Measurements from ENCODE around the gene VAMP1. TPM values are rescaled to one million over a fixed set of nuclear protein-coding genes. Genes with fewer than 3 reads are reported as not detected.
"Not testable (repeated sequence)": the region's sequence is repeated elsewhere in the genome, so short reads cannot be mapped to it uniquely, and the experiment has no call there.

Gene VAMP1
- total RNA-seq, 1 experiment from 2014 or later: 7.4 TPM

DNA sequence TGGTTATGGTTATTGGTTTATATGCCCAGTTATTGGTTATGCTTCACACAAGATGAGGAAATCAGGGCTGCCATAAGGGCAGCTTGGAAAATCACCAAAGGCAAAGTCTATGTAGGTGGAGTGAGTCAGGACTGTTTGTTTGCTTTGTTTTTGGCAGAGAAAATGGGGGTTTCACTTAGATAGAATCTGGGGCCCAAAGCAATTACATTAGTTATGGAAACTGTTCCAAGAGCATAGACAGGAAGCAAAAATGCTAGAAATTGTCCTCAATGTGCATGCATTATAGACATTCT lies 2.2 kb downstream of the VAMP1 start:
- H3K9me3 Mint-ChIP-seq (ENCODE audit: low read depth, unreplicated experiment): no peaks in the 10 kb centered on the region
- intact Hi-C loops (cut with micrococcal nuclease; ENCODE audit: unreplicated experiment): loop anchor here (5.0 kb wide), 1 partner anchor 131 kb away; no protein-coding TSS in a partner anchor
- TF ChIP-seq, protein P1, sequence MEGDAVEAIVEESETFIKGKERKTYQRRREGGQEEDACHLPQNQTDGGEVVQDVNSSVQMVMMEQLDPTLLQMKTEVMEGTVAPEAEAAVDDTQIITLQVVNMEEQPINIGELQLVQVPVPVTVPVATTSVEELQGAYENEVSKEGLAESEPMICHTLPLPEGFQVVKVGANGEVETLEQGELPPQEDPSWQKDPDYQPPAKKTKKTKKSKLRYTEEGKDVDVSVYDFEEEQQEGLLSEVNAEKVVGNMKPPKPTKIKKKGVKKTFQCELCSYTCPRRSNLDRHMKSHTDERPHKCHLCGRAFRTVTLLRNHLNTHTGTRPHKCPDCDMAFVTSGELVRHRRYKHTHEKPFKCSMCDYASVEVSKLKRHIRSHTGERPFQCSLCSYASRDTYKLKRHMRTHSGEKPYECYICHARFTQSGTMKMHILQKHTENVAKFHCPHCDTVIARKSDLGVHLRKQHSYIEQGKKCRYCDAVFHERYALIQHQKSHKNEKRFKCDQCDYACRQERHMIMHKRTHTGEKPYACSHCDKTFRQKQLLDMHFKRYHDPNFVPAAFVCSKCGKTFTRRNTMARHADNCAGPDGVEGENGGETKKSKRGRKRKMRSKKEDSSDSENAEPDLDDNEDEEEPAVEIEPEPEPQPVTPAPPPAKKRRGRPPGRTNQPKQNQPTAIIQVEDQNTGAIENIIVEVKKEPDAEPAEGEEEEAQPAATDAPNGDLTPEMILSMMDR (IDR thresholded peaks at IDR 0.05; ENCODE audit: unreplicated experiment): no peak
- no TSS peak for BruUV-seq (replicated peaks)
- H3K27me3 Mint-ChIP-seq (ENCODE audit: unreplicated experiment): no peaks in the 10 kb centered on the region
- no peak overlapping the region for H3K27ac Mint-ChIP-seq (ENCODE audit: unreplicated experiment)
- DNase-seq: no peak
- H3K36me3 Mint-ChIP-seq (ENCODE audit: insufficient read depth, unreplicated experiment): peaks cover 41% of the 10 kb centered on the region
- H3K4me1 Mint-ChIP-seq (ENCODE audit: low read depth, unreplicated experiment): peaks cover 18% of the 10 kb centered on the region
- no peak overlapping the region for H3K4me3 Mint-ChIP-seq (ENCODE audit: low read depth, unreplicated experiment)
- CTCF ChIA-PET: no interaction called here

- DNase-seq; H3K9me3 Mint-ChIP-seq (ENCODE audit: low read depth, unreplicated experiment); CTCF ChIA-PET; H3K27me3 Mint-ChIP-seq (ENCODE audit: unreplicated experiment); H3K4me3 Mint-ChIP-seq (ENCODE audit: low read depth, unreplicated experiment); H3K27ac Mint-ChIP-seq (ENCODE audit: unreplicated experiment); BruUV-seq (replicated peaks): not testable (repeated sequence)
- intact Hi-C loops (cut with micrococcal nuclease; ENCODE audit: unreplicated experiment): loop anchor here (5.0 kb wide), 1 partner anchor 130 kb away; no protein-coding TSS in a partner anchor
- peaks cover 43% of the 10 kb centered on the region for H3K36me3 Mint-ChIP-seq (ENCODE audit: insufficient read depth, unreplicated experiment)
- peaks cover 18% of the 10 kb centered on the region for H3K4me1 Mint-ChIP-seq (ENCODE audit: low read depth, unreplicated experiment)
Observed at GRCh38 chr12:6467571-6468282, 2.8 kb downstream of the VAMP1 start.

DNA sequence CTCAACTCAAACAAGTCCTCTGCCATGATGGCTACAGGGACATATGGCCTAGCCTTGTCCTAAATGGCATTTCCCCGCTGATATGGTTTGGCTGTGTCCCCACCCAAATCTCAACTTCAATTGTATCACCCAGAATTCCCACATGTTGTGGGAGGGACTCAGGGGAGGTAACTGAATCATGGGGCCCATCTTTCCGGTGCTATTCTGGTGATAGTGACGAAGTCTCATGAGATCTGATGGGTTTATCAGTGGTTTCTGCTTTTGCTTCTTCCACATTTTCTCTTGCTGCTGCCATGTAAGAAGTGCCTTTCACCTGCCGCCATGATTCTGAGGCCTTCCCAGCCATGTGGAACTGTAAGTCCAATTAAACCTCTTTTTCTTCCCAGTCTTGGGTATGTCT lies 3.7 kb downstream of the VAMP1 start:
- CTCF ChIA-PET: interaction anchor here (1.7 kb wide), 1 partner anchor 140 kb away, joined by 10 read pairs; no protein-coding TSS in a partner anchor
- H3K9me3 Mint-ChIP-seq (ENCODE audit: low read depth, unreplicated experiment); BruUV-seq (replicated peaks); H3K4me3 Mint-ChIP-seq (ENCODE audit: low read depth, unreplicated experiment); DNase-seq; H3K27ac Mint-ChIP-seq (ENCODE audit: unreplicated experiment); H3K27me3 Mint-ChIP-seq (ENCODE audit: unreplicated experiment): not testable (repeated sequence)
- Mint-ChIP-seq H3K4me1 (ENCODE audit: low read depth, unreplicated experiment) (peaks cover 18% of the 10 kb centered on the region), H3K36me3 (ENCODE audit: insufficient read depth, unreplicated experiment) (peaks cover 53% of the 10 kb centered on the region)
- intact Hi-C loops (cut with micrococcal nuclease; ENCODE audit: unreplicated experiment): loop anchor here (5.0 kb wide), 1 partner anchor 129 kb away; no protein-coding TSS in a partner anchor

GRCh38 chr12:6466184-6466573 lies 4.3 kb downstream of the VAMP1 start:
- intact Hi-C loops (cut with micrococcal nuclease; ENCODE audit: unreplicated experiment): loop anchor here (5.0 kb wide), 1 partner anchor 129 kb away; no protein-coding TSS in a partner anchor
- Mint-ChIP-seq H3K9me3 (ENCODE audit: low read depth, unreplicated experiment) (no peaks in the 10 kb centered on the region), H3K27me3 (ENCODE audit: unreplicated experiment) (no peaks in the 10 kb centered on the region), H3K27ac (ENCODE audit: unreplicated experiment) (no peak overlapping the region), H3K4me3 (ENCODE audit: low read depth, unreplicated experiment) (no peak overlapping the region), H3K36me3 (ENCODE audit: insufficient read depth, unreplicated experiment) (peaks cover 53% of the 10 kb centered on the region), H3K4me1 (ENCODE audit: low read depth, unreplicated experiment) (peaks cover 15% of the 10 kb centered on the region)
- TF ChIP-seq, protein P1 (IDR thresholded peaks at IDR 0.05; ENCODE audit: unreplicated experiment): no peak
- DNase-seq: no peak
- CTCF ChIA-PET: interaction anchor here (0.6 to 1.7 kb wide), 6 partner anchors 44 to 205 kb away, joined by 3 to 21 read pairs (median 6); no protein-coding TSS in a partner anchor
- no TSS peak for BruUV-seq (replicated peaks)

DNA sequence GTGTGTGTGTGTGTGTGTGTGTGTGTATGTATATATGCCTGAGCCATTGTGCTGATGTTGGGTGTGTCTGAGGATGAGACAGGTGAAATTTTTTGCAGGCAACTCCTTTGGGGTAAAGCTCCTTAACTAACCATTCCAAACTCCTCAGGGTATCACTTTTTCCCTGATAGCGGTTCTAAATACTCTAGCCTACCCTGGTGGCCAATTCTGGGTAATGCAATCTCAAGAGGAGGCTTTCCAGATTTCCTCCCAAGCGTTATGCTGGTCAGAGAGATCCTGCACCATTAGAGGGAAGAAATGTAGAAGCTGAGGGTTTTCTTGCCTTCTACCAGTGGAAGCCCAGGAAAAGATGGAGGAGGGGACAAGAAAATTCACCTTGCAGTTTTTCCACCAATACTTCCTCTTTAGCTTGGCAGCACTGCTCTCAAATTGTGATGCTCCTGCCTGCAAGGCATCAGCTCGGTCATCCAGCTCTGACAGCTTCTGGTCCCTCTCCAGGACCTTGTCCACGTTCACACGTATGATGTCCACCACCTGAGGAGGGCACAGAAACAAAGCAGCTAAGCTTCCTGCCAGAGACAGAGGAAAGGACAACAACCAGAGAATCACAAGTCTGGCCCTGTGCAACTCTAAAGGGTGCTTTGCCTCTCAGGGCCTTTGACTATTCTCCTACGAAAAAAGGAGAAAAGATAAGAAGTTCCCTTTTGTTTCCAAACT lies 4.9 kb downstream of the VAMP1 start:
- BruUV-seq (replicated peaks): no TSS peak
- CTCF ChIA-PET: interaction anchor here (0.6 to 1.7 kb wide), 16 partner anchors 13 to 524 kb away, joined by 3 to 21 read pairs (median 3); partner anchors contain the start of gene MRPL51
- peaks cover 52% of the 10 kb centered on the region for H3K36me3 Mint-ChIP-seq (ENCODE audit: insufficient read depth, unreplicated experiment)
- no peak overlapping the region for H3K4me3 Mint-ChIP-seq (ENCODE audit: low read depth, unreplicated experiment)
- TF ChIP-seq, protein P1 (IDR thresholded peaks at IDR 0.05; ENCODE audit: unreplicated experiment): peak; percentile 74
- no peaks in the 10 kb centered on the region for H3K9me3 Mint-ChIP-seq (ENCODE audit: low read depth, unreplicated experiment)
- peaks cover 10% of the 10 kb centered on the region for H3K4me1 Mint-ChIP-seq (ENCODE audit: low read depth, unreplicated experiment)
- H3K27ac Mint-ChIP-seq (ENCODE audit: unreplicated experiment): no peak overlapping the region
- DNase-seq: peak; percentile 63
- H3K27me3 Mint-ChIP-seq (ENCODE audit: unreplicated experiment): no peaks in the 10 kb centered on the region
- intact Hi-C loops (cut with micrococcal nuclease; ENCODE audit: unreplicated experiment): loop anchor here (1.0 to 5.0 kb wide), 2 partner anchors 42 to 128 kb away; no protein-coding TSS in a partner anchor
